ENCODE results near the gene BTG4.

BTG4 gene

GRCh38 chr11:111538407-111539114 lies 26.4 kb upstream of the BTG4 start:
- in situ Hi-C loops (cut with HindIII; ENCODE audit: low sequenced_read_pairs) = no loop called here

- in situ Hi-C loops (cut with HindIII; ENCODE audit: low sequenced_read_pairs) = no loop called here
Measured at GRCh38 chr11:111537336-111537860, 25.2 kb upstream of the BTG4 start.

DNA sequence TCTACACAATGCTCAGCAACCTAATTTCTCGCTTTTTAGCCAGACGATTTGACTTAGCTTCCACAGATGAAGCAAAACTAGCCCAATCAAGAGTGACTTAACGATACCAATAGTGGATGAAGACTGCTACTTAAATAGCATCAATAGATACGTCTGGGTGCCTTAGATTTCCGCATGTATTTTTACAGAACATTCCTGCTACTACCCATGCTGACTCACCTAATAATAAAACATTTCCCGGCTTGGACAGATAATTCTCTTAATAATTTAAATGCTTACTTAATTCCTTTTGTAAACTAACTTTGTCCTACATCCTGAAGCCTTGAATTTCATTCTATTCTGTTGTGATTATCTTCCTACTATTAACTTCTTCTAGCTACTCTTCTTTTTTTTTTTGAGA lies 23.1 kb upstream of the BTG4 start:
- in situ Hi-C loops (cut with HindIII; ENCODE audit: low sequenced_read_pairs) = no loop called here

- in situ Hi-C loops (cut with HindIII; ENCODE audit: low sequenced_read_pairs) = no loop called here
Measured at GRCh38 chr11:111532365-111532709, 20.2 kb upstream of the BTG4 start.

GRCh38 chr11:111531687-111532364 lies 19.6 kb upstream of the BTG4 start:
- in situ Hi-C loops (cut with HindIII; ENCODE audit: low sequenced_read_pairs) = no loop called here

DNA sequence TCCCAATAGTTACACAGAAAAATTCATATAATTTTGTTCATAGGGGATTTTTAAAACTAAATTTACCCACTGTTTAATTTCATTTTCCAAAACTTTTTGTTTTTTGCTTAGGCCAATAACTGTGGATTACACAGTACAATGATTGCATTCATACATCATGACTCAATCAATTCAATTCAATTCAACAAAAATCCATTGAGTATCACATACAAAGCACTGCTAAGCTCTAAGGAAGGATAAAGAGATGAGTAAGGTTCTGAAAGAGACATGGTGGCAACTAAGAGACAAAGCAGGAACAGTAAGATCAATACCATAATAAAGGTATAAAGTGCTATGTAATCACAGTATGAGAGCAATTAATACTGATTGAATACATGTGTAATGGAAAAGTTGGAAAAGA lies 18.9 kb upstream of the BTG4 start:
- in situ Hi-C loops (cut with HindIII; ENCODE audit: low sequenced_read_pairs) = no loop called here

DNA sequence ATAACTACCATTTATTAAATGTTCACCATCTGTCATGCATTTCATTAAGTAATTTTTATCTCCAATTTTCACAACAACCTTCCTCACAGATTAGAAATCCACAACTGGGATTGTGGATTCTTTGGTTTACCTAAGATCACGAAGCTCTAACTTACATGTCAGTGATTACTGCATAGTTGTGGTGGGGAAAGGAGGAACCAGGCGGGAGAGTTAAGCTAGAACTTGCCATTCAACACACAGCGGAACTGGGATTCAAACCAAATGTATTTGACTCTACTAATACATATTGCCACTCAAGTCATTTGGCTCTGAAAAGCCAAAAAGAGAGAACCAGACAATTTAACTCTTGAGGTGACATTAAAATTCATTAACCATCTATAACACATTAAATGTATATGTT lies 17.9 kb upstream of the BTG4 start:
- in situ Hi-C loops (cut with HindIII; ENCODE audit: low sequenced_read_pairs) = no loop called here

DNA sequence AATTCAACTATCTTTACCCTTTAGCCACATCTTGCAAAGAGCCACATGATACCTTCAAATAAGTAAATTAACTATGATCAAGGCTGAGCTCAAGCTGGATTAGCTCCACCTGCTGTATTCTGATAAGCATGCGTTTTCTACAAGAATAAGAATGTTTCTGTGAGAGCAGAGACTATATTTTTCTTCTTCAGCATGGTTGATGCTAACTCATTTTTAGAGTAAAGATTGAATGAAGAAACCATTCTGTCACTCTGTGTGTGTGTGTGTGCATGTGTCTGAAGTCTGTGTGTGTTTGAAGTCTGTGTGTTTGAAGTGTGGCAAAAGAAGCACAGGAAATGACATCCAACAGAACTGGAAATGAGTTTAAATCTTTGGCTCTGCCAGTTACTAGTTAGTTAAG lies 16.4 kb upstream of the BTG4 start:
- in situ Hi-C loops (cut with HindIII; ENCODE audit: low sequenced_read_pairs) = no loop called here

DNA sequence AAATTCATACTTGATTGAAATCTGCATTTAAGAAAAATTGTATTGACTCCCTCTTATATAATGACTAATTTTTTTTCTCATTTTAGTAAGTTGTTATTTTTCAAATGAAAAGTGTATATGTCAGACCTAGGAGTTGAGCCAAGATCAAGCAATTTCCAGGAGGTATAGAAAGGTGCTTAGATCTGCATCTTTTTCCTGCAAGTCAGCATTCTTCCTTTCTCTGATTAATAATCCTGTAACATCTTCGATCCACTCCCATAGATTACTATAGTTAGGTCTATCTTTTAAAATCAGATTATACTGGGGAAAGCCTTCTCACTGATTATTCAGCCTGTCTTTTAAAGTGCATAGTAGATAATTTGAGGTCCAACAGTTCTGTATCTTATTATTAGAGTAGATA lies 15.1 kb upstream of the BTG4 start:
- in situ Hi-C loops (cut with HindIII; ENCODE audit: low sequenced_read_pairs) = no loop called here

GRCh38 chr11:111526501-111526900 lies 14.3 kb upstream of the BTG4 start:
- in situ Hi-C loops (cut with HindIII; ENCODE audit: low sequenced_read_pairs) = no loop called here

DNA sequence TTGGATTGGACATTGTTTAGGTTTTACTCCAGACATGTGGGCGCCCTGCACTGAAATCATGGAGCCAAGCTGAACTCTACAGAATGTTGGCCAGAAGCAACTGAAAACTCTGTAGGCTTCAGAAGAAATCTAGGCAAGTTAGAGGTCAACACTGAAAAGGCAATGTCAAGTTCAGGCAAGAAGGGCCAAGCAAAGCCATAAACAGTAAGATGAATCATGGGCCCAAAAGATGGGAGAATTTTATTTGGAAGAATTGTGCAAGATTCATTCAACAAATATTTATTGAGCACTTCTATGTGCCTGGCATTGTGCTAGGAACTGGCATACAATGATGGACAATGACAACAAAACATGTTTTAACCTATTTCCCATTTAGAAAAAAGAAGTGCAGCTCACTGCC lies 13.3 kb upstream of the BTG4 start:
- in situ Hi-C loops (cut with HindIII; ENCODE audit: low sequenced_read_pairs) = no loop called here

DNA sequence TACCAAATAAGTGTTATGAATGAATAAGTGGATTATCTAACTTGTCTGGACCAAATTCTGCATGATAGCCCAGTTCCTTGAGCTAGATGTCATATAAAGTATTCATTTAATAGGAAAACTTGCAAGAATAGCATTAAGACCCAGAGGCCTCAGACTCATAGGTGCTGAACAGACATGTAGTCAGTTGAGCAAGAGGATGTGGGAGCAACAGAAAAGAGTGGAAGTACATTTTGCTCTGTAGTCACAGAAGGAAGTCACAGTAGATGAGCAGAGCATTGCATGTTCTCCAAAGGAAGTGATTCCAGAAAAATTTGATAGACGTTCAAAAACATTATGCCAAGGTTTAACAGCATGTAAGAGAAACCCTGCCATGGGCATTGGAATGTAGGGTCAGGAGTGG lies 11.9 kb upstream of the BTG4 start:
- in situ Hi-C loops (cut with HindIII; ENCODE audit: low sequenced_read_pairs) = no loop called here

GRCh38 chr11:111523343-111523742 lies 11.2 kb upstream of the BTG4 start:
- in situ Hi-C loops (cut with HindIII; ENCODE audit: low sequenced_read_pairs) = no loop called here

GRCh38 chr11:111522426-111522825 lies 10.2 kb upstream of the BTG4 start:
- in situ Hi-C loops (cut with HindIII; ENCODE audit: low sequenced_read_pairs) = no loop called here

- in situ Hi-C loops (cut with HindIII; ENCODE audit: low sequenced_read_pairs) = no loop called here
Measured at GRCh38 chr11:111521135-111521534, 8.9 kb upstream of the BTG4 start.

DNA sequence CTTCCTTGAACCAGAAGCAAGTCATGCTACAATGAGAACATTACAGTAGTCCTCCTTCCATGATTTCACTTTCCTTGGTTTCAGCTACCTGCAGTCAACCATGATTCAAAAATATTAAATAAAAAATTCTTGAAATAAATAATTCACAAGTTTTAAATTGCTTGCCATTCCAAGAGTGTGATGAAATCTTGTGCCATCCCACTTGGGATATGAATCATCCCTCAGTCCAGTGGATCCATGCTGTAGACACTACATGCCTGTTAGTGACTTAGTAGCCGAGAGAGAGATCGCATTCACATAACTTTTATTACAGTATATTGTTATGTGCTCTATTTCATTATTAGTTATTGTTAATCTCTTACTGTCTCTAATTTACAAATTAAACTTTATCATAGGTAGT lies 8.4 kb upstream of the BTG4 start:
- in situ Hi-C loops (cut with HindIII; ENCODE audit: low sequenced_read_pairs) = no loop called here

DNA sequence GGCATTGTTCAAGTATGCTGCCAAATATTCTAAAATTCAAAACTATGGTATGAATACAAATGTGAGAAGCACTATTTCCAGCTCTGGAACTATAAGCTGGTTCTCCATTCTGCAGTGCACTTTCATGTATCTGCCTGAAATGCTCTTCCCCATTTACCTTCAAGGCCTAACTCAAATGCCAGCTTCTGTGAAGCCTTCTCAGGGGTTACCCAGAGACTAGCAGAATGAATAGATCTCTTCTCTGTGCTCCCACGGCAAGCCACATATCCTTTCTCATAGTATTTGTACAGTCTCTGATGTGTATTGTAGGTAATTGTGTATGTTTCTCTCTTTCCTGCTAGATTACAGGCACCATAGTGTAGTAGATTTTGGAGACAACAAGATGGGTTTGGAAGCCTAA lies 6.5 kb upstream of the BTG4 start:
- in situ Hi-C loops (cut with HindIII; ENCODE audit: low sequenced_read_pairs) = no loop called here

DNA sequence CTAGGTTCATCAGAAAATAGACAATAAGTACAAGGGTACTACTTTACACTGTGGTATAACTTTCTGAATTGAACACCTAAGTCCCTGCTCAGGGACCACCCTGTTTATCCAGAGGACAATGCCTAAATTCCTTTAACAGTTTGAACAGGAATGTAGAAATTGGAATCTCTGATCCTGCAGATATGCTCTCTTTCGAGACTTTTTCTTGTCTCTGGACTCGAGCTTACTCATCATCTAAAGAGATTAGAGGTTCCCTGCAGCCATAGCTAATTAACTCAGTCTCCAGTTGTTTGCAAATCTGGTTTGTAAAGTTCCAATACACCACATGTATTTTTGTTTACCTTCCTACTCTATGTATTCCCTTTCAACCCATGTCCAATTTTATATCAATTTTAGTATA lies 3.4 kb upstream of the BTG4 start:
- in situ Hi-C loops (cut with HindIII; ENCODE audit: low sequenced_read_pairs) = no loop called here

DNA sequence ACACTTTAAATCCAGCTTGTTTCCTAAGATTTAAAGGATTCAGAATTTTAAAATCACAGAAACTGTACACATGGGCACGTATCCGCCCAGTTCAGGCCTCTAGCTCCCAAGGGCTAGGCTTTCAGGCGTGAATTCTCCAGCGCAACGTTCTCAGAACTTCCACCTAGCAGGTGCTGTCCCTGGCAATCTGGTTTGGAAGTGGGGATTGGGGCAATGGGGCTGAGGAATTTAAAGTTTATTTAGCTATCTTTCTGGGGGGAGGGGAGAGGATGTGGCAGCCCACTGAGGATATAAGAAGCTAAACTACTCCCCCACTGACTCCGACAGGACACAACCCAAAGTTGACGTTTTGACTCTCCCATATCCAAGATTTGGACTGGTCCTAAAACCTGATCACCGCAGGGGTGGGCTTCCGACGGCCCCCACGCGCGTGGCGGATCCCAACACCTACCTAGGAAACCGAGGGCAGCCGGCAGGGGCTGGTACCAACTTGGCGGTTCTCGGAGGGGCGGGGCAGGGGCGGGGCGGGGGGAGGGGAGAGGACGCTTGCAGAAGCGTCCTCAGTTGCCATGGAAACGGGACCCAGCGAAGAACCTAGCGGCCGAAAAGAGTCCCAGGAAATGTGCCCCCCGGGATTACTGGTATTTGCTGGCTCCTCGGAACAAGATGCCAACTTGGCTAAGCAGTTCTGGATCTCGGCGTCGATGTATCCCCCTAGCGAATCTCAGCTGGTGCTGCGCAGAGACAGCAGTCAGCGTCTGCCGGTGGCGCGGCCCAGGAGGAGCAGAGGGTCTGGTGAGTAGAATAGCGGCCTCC lies 2.2 kb upstream of the BTG4 start, which contains the start of gene HOATZ:
HOATZ (plus strand) TSS at position 563 of the 816 bp plus-strand sequence; CDS start at position 570, 7 bp downstream.
- in situ Hi-C loops (cut with HindIII; ENCODE audit: low sequenced_read_pairs) = no loop called here

- in situ Hi-C loops (cut with HindIII; ENCODE audit: low sequenced_read_pairs) = no loop called here
Measured at GRCh38 chr11:111513240-111513605, 1.0 kb upstream of the BTG4 start.

DNA sequence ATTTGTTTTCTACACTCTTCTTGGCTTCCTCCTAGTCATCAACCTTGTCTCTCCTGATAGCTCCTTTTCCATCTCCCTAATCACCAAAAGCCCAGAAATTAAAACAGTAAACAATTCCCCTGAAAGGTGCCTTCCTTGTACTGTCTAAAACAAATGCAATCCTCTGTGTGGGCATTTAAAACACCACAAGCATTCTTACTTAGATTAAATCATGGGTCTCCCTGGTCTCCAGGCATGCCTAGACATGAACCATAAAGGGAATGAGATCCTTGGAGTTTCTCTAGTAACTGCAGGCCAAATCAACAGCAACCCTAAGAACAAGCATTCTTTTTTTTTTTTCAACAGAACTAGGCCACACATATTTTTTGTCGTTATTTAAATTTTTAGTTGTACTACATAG lies 1.9 kb downstream of the BTG4 start:
- in situ Hi-C loops (cut with HindIII; ENCODE audit: low sequenced_read_pairs) = no loop called here

GRCh38 chr11:111502611-111503010 lies 9.6 kb downstream of the BTG4 start:
- in situ Hi-C loops (cut with HindIII; ENCODE audit: low sequenced_read_pairs) = no loop called here

Measured in DLD1 (cell line).